GM18498 (cell line): ENCODE measurements around the gene ARSJ.

Experiments used
- ATAC-seq: cut with Tn5 transposase; IDR thresholded peaks from one replicate; pipeline ENCODE4 v1.9.1; 2021; ENCODE audit warnings: mild to moderate bottlenecking, moderate library complexity; ENCODE audit not compliant: unreplicated experiment

The ARSJ gene

GRCh38 chr4:113990886-113991285, 11.4 kb upstream of the ARSJ start:
- no peak for ATAC-seq

- ATAC-seq = no peak
These were observed 8.0 kb upstream of the ARSJ start for GRCh38 chr4:113987382-113987941.

- ATAC-seq = no peak
These were observed 2.7 kb upstream of the ARSJ start for GRCh38 chr4:113982181-113982580.

- ATAC-seq = no peak
These were observed 2.1 kb upstream of the ARSJ start for GRCh38 chr4:113981591-113981990.

- ATAC-seq = no peak
These were observed 613 bp upstream of the ARSJ start for GRCh38 chr4:113979905-113980615.

- no peak for ATAC-seq
These were observed 793 bp downstream of the ARSJ start for GRCh38 chr4:113978561-113979147.

GRCh38 chr4:113978105-113978504, 1.3 kb downstream of the ARSJ start:
- ATAC-seq = no peak

- ATAC-seq = no peak
These were observed 2.0 kb downstream of the ARSJ start for GRCh38 chr4:113977526-113977855.

GRCh38 chr4:113976741-113977525, 2.5 kb downstream of the ARSJ start:
- ATAC-seq = no peak

GRCh38 chr4:113975578-113975977, 3.9 kb downstream of the ARSJ start:
- ATAC-seq = no peak

GRCh38 chr4:113974467-113974866, 5.0 kb downstream of the ARSJ start:
- no peak for ATAC-seq

- ATAC-seq = no peak
These were observed 6.1 kb downstream of the ARSJ start for GRCh38 chr4:113973345-113973744.

GRCh38 chr4:113972781-113973180, 6.7 kb downstream of the ARSJ start:
- no peak for ATAC-seq

GRCh38 chr4:113971706-113972360, 7.6 kb downstream of the ARSJ start:
- no peak for ATAC-seq

GRCh38 chr4:113969709-113970334, 9.6 kb downstream of the ARSJ start:
- no peak for ATAC-seq

GRCh38 chr4:113968473-113968872, 11.0 kb downstream of the ARSJ start:
- no peak for ATAC-seq

GRCh38 chr4:113967687-113968086, 11.8 kb downstream of the ARSJ start:
- no peak for ATAC-seq

- ATAC-seq = no peak
These were observed 16.7 kb downstream of the ARSJ start for GRCh38 chr4:113962719-113963265.

GRCh38 chr4:113962016-113962347, 17.5 kb downstream of the ARSJ start:
- no peak for ATAC-seq

GRCh38 chr4:113960684-113961321, 18.6 kb downstream of the ARSJ start:
- ATAC-seq = no peak
